SW480 (cell line): Measurements from ENCODE around the gene TMEM131L.
A peak's percentile ranks its signal among the peaks of the same experiment; 100 is the strongest.
"Not testable (repeated sequence)": the region's sequence is repeated elsewhere in the genome, so short reads cannot be mapped to it uniquely, and the experiment has no call there.

Experiments used
- DNase-seq: peaks from one replicate; pipeline ENCODE4 v3.0.0-alpha.2; 2016; ENCODE audit warnings: low spot score

The TMEM131L gene

GRCh38 chr4:153541456-153542096, 75.4 kb downstream of the TMEM131L start:
- no peak for DNase-seq

- no peak for DNase-seq
Observed at GRCh38 chr4:153542131-153542530, 76.0 kb downstream of the TMEM131L start.

- DNase-seq, result no peak
Observed at GRCh38 chr4:153542834-153543233, 76.7 kb downstream of the TMEM131L start.

GRCh38 chr4:153543351-153543750, 77.2 kb downstream of the TMEM131L start:
- DNase-seq, result no peak

- no peak for DNase-seq
Observed at GRCh38 chr4:153545822-153546221, 79.7 kb downstream of the TMEM131L start.

- no peak for DNase-seq
Observed at GRCh38 chr4:153546280-153546679, 80.1 kb downstream of the TMEM131L start.

GRCh38 chr4:153547520-153547919, 81.4 kb downstream of the TMEM131L start:
- no peak for DNase-seq

GRCh38 chr4:153548907-153549306, 82.7 kb downstream of the TMEM131L start:
- DNase-seq, result not testable (repeated sequence)

- DNase-seq, result no peak
Observed at GRCh38 chr4:153549405-153549804, 83.2 kb downstream of the TMEM131L start.

GRCh38 chr4:153553155-153553818, 87.1 kb downstream of the TMEM131L start:
- DNase-seq, result no peak

GRCh38 chr4:153553819-153554170, 87.6 kb downstream of the TMEM131L start:
- no peak for DNase-seq

- DNase-seq, result no peak
Observed at GRCh38 chr4:153555730-153556434, 89.7 kb downstream of the TMEM131L start.

- DNase-seq, result no peak
Observed at GRCh38 chr4:153556435-153556815, 90.3 kb downstream of the TMEM131L start.

- DNase-seq, result no peak
Observed at GRCh38 chr4:153560908-153561307, 94.7 kb downstream of the TMEM131L start.

GRCh38 chr4:153564630-153565525, 98.7 kb downstream of the TMEM131L start:
- DNase-seq, result peak; percentile 8

GRCh38 chr4:153566631-153567150, 100.5 kb downstream of the TMEM131L start:
- no peak for DNase-seq

GRCh38 chr4:153567660-153568059, 101.5 kb downstream of the TMEM131L start:
- DNase-seq, result not testable (repeated sequence)

GRCh38 chr4:153570228-153570973, 104.2 kb downstream of the TMEM131L start:
- DNase-seq, result no peak

- no peak for DNase-seq
Observed at GRCh38 chr4:153571006-153571545, 104.9 kb downstream of the TMEM131L start.

- DNase-seq, result no peak
Observed at GRCh38 chr4:153572609-153573008, 106.4 kb downstream of the TMEM131L start.

- DNase-seq, result no peak
Observed at GRCh38 chr4:153573221-153573620, 107.1 kb downstream of the TMEM131L start.
